ENCODE results near the gene FRAS1. TPM values are rescaled to one million over a fixed set of nuclear protein-coding genes. Genes with fewer than 3 reads are reported as not detected.

FRAS1 gene
- total and polyA plus RNA-seq, 2 of the 8 experiments (the other 6 are each of a cell fraction or from before 2014, with no cell fraction given) = 38.5 to 109 TPM

DNA sequence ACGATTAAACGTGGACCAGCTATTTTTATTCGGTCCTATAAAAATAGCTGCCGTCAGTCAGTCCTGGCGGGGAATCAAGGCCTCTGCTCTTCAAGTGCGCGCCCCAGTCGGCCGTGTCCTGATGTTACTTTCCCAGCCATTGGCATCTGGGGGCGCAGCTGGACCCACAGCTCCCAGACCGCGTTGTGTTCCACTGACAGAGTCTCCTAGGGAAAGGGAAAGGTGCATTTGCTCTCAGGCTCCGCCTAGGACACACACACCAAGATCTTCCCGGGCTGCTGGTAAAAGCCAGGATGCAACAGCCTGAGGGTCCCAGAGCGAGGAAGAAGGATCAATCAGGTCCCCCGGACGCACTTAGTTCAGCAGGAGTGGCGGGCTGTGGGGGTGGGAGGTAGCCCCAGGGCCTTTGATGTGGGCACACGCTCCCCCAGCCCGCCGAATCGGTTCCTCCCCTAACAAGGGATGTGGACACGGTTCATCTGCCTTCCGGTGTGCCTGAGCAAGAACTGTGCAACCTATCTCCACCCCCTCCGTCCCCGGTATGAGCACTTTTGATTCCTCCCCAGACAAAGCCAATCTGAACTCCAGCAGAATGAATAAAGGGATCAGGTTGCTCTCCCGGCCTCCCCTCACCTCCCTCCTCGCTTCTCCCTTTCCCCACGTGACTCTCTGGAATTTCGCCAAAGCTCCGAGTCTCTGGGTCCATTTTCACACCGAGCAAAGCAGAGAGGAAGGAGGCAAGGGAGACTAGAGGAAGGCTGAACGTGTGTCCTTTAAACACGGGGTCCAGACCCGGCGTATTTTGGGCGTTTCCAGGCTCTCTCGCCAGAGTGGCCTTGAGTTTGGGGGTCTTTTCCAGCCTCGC is 626 bp upstream of the FRAS1 start (continued):
- peak; percentile 65 for TF ChIP-seq CTBP2 (IDR thresholded peaks at IDR 0.05; ENCODE audit: borderline replicate concordance, insufficient read depth, insufficient read length, low read length)
- TF ChIP-seq, protein P1, sequence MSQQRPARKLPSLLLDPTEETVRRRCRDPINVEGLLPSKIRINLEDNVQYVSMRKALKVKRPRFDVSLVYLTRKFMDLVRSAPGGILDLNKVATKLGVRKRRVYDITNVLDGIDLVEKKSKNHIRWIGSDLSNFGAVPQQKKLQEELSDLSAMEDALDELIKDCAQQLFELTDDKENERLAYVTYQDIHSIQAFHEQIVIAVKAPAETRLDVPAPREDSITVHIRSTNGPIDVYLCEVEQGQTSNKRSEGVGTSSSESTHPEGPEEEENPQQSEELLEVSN (IDR thresholded peaks at IDR 0.05) = no peak; the same call in 1 of the 2 replicates
- TF ChIP-seq KDM1A (IDR thresholded peaks at IDR 0.05; ENCODE audit: borderline replicate concordance, low read length) = no peak
- TF ChIP-seq POLR2AphosphoS5 (IDR thresholded peaks at IDR 0.05; ENCODE audit: low read depth, low read length) = peak; percentile 86
- peak; percentile 5; the same call in 1 of the 2 replicates for TF ChIP-seq YY1 (IDR thresholded peaks at IDR 0.05; ENCODE audit: low read depth, low read length)
- TF ChIP-seq CBX8 (IDR thresholded peaks at IDR 0.05; ENCODE audit: borderline replicate concordance, low read depth, low read length) = no peak
- no peak for TF ChIP-seq MAFK (IDR thresholded peaks at IDR 0.05; ENCODE audit: low read depth, low read length)
- no peak for TF ChIP-seq GTF2F1 (IDR thresholded peaks at IDR 0.05; ENCODE audit: borderline replicate concordance, low read depth, low read length)
- no peak for TF ChIP-seq EGR1 (IDR thresholded peaks at IDR 0.05; ENCODE audit: borderline replicate concordance, low read depth, low read length)
- peak; percentile 11 for TF ChIP-seq KDM4A (IDR thresholded peaks at IDR 0.05; ENCODE audit: low read depth, low read length, severe bottlenecking)
- TF ChIP-seq SIRT6 (IDR thresholded peaks at IDR 0.05; ENCODE audit: low read length) = no peak
- TF ChIP-seq ZNF274 (IDR thresholded peaks at IDR 0.05; ENCODE audit: borderline replicate concordance, extremely low read depth, low read length) = no peak
- TF ChIP-seq, protein P2, sequence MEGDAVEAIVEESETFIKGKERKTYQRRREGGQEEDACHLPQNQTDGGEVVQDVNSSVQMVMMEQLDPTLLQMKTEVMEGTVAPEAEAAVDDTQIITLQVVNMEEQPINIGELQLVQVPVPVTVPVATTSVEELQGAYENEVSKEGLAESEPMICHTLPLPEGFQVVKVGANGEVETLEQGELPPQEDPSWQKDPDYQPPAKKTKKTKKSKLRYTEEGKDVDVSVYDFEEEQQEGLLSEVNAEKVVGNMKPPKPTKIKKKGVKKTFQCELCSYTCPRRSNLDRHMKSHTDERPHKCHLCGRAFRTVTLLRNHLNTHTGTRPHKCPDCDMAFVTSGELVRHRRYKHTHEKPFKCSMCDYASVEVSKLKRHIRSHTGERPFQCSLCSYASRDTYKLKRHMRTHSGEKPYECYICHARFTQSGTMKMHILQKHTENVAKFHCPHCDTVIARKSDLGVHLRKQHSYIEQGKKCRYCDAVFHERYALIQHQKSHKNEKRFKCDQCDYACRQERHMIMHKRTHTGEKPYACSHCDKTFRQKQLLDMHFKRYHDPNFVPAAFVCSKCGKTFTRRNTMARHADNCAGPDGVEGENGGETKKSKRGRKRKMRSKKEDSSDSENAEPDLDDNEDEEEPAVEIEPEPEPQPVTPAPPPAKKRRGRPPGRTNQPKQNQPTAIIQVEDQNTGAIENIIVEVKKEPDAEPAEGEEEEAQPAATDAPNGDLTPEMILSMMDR (IDR thresholded peaks at IDR 0.05; ENCODE audit: control extremely low read depth in 1 of 3, insufficient read depth in 1 of 3, low read depth in 1 of 3, low read length in 3 of 3) = peak; percentile 30 to 42 (median 40)
- peak; percentile 70 to 93 for TF ChIP-seq POLR2A (IDR thresholded peaks at IDR 0.05; ENCODE audit: control extremely low read depth in 1 of 2, low read depth in 2 of 2, low read length in 2 of 2)
- TF ChIP-seq PHF8 (conservative IDR thresholded peaks at IDR 0.05; ENCODE audit: low read depth, low read length) = 0 out of 2 replicates have a peak, but pooled peaks have one; percentile 19
- no peak for TF ChIP-seq FOSL1 (IDR thresholded peaks at IDR 0.05; ENCODE audit: insufficient read depth, low read depth, low read length)
- 0 out of 2 replicates have a peak, but pooled peaks have one; percentile 10 for TF ChIP-seq SP4 (IDR thresholded peaks at IDR 0.05; ENCODE audit: low read length)
- TF ChIP-seq, protein P3, sequence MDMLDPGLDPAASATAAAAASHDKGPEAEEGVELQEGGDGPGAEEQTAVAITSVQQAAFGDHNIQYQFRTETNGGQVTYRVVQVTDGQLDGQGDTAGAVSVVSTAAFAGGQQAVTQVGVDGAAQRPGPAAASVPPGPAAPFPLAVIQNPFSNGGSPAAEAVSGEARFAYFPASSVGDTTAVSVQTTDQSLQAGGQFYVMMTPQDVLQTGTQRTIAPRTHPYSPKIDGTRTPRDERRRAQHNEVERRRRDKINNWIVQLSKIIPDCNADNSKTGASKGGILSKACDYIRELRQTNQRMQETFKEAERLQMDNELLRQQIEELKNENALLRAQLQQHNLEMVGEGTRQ (IDR thresholded peaks at IDR 0.05; ENCODE audit: low read length) = peak; percentile 91
- no peak for TF ChIP-seq BACH1 (IDR thresholded peaks at IDR 0.05; ENCODE audit: low read length)
- no peak for TF ChIP-seq KDM5A (IDR thresholded peaks at IDR 0.05; ENCODE audit: low read length)

All from H1 (cell line).